ENCODE data around the gene LINC01488. TPM values are rescaled to one million over a fixed set of nuclear protein-coding genes. Genes with fewer than 3 reads are reported as not detected.

LINC01488 gene
- total RNA-seq, 1 donor, result not detected

- H3K4me3 ChIP-seq (ENCODE audit: low read depth, low read length), result no peak overlapping the region
- DNase-seq (ENCODE audit: low read depth), result peak; percentile 49
These were observed 42.9 kb downstream of the LINC01488 start for GRCh38 chr11:69524291-69524882.

GRCh38 chr11:69524991-69525411, 43.5 kb downstream of the LINC01488 start:
- H3K4me3 ChIP-seq (ENCODE audit: low read depth, low read length), result no peak overlapping the region
- no peak for DNase-seq (ENCODE audit: low read depth)
- no peak for TF ChIP-seq CTCF (IDR thresholded peaks at IDR 0.05; ENCODE audit: insufficient read depth, low read depth, low read length)

More at GRCh38 chr11:69524291-69524882, 42.9 kb downstream of the LINC01488 start:
- TF ChIP-seq CTCF (IDR thresholded peaks at IDR 0.05; ENCODE audit: insufficient read depth, low read depth, low read length), result no peak

GRCh38 chr11:69525516-69526452, 44.3 kb downstream of the LINC01488 start:
- no peak overlapping the region for H3K4me3 ChIP-seq (ENCODE audit: low read depth, low read length)
- no peak for DNase-seq (ENCODE audit: low read depth)
- no peak for TF ChIP-seq CTCF (IDR thresholded peaks at IDR 0.05; ENCODE audit: insufficient read depth, low read depth, low read length)

- TF ChIP-seq CTCF (IDR thresholded peaks at IDR 0.05; ENCODE audit: insufficient read depth, low read depth, low read length), result no peak
- no peak for DNase-seq (ENCODE audit: low read depth)
- H3K4me3 ChIP-seq (ENCODE audit: low read depth, low read length), result no peak overlapping the region
These were observed 45.0 kb downstream of the LINC01488 start for GRCh38 chr11:69526453-69526810.

- no peak overlapping the region for H3K4me3 ChIP-seq (ENCODE audit: low read depth, low read length)
- no peak for TF ChIP-seq CTCF (IDR thresholded peaks at IDR 0.05; ENCODE audit: insufficient read depth, low read depth, low read length)
- DNase-seq (ENCODE audit: low read depth), result no peak
These were observed 47.5 kb downstream of the LINC01488 start for GRCh38 chr11:69529001-69529400.

GRCh38 chr11:69530278-69531070, 49.0 kb downstream of the LINC01488 start:
- no peak overlapping the region for H3K4me3 ChIP-seq (ENCODE audit: low read depth, low read length)
- TF ChIP-seq CTCF (IDR thresholded peaks at IDR 0.05; ENCODE audit: insufficient read depth, low read depth, low read length), result no peak
- no peak for DNase-seq (ENCODE audit: low read depth)

Data from fibroblast of villous mesenchyme (primary cell).